GM20000 (cell line): ENCODE data around the gene SAE1.
A peak's percentile ranks its signal among the peaks of the same experiment; 100 is the strongest.
"Not testable (repeated sequence)": the region's sequence is repeated elsewhere in the genome, so short reads cannot be mapped to it uniquely, and the experiment has no call there.

Experiments used
- DNase-seq: peaks from one replicate; pipeline ENCODE4 v3.0.0; 2012; ENCODE audit warnings: low spot score
- TF ChIP-seq, protein P1 (sequence below): IDR thresholded peaks from 2 replicates; pipeline ENCODE4 v1.5.1; 2012; ENCODE audit warnings: mild to moderate bottlenecking, control low read depth; ENCODE audit errors: extremely low read depth, missing control alignments

The SAE1 gene

DNA sequence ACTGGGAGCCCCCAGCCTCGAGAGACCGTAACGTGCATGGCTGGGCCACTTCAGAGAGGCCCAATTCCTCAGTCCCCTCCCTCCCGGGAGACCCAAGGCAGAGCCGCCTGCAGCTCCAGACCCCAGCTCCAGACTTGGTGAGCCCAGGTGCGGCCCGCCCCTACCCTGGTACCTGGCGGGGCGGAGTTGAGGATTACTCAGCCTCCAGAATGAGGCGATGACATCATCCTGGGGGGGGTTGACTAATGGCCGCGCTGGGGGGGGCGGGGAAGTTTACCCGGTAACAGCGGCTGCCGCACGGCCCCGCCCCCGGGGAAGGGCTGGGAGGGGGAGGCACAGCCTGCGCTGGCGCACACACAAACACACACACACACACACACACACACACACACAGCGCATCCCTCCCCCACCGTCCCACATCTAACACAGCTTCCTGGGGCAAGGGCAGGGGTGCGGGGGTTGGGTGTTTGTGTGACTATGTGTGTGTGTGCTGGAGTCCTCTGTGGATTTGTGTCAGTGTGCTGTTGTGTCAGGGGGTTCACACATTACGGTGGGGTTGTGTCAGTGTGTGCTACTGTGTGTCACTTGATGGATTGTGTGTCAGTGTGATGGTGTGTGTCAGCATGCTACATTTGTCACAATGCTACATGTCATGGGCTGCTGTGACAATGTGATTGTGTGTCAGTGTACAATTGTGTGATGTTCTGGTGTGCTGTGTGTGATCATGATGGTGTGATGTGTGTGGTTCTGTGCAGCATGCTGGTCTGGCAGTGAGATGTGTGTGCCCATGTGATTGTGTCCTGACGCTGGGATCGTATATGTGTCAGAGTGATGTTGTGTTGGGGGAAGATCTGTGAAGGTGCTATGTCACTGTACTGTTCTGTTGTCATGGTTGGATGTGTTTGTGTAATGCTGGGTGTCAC lies 110.6 kb downstream of the SAE1 start:
- peak; percentile 88 for DNase-seq

DNA sequence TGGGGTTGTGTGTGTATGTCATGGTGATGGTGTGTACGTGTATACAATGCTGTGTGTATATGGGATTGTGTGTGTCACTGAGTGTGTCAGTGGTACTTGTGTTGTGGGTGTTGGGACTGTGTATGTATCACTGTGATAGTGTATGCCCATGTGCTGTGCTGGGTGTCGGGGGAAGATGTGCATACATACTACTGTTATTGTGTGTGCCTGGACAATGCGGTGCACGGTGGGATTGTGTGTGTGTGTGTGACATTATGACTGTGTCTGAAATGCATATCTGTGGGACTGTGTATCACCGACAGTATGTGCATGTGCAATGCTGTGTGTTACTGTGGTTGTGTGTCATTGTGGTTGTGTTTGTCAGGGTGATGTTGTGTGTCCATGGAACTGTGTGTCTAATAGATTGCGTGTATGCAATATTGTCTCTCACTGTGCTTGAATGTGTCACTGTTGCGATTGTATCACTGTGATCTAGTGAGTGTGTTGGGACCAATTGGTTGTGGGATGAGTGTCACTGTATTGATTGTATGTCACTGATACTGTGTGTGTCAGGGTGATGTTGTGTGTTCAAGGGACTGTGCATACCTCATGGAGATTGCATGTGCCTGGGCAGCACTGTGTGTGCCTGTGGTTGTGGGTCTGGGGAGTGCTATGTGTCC lies 111.4 kb downstream of the SAE1 start:
- TF ChIP-seq, protein P1, sequence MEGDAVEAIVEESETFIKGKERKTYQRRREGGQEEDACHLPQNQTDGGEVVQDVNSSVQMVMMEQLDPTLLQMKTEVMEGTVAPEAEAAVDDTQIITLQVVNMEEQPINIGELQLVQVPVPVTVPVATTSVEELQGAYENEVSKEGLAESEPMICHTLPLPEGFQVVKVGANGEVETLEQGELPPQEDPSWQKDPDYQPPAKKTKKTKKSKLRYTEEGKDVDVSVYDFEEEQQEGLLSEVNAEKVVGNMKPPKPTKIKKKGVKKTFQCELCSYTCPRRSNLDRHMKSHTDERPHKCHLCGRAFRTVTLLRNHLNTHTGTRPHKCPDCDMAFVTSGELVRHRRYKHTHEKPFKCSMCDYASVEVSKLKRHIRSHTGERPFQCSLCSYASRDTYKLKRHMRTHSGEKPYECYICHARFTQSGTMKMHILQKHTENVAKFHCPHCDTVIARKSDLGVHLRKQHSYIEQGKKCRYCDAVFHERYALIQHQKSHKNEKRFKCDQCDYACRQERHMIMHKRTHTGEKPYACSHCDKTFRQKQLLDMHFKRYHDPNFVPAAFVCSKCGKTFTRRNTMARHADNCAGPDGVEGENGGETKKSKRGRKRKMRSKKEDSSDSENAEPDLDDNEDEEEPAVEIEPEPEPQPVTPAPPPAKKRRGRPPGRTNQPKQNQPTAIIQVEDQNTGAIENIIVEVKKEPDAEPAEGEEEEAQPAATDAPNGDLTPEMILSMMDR: no peak
- no peak for DNase-seq

More for the DNA sequence above, 110.6 kb downstream of the SAE1 start:
- TF ChIP-seq, protein P1: no peak

DNA sequence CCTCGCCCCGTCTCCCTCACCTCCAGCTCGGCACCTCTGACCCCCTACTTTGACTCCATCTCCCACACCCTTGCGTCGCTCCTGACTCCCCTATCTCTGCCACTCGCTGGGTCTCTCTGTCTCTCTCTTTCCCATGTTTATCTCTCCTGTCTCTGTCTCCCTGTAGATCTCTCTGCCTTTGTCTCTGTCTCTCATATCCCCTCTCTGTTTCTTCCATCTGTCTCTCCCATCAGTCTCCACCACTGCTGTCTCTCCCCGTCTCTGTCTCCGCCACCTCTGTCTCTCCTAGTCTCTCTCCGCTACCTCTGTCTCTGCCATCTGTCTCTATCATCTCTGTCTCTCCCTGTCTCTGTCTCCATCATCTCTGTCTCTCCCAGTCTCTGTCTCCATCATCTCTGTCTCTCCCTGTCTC lies 112.7 kb downstream of the SAE1 start:
- TF ChIP-seq, protein P1: no peak
- no peak for DNase-seq

DNA sequence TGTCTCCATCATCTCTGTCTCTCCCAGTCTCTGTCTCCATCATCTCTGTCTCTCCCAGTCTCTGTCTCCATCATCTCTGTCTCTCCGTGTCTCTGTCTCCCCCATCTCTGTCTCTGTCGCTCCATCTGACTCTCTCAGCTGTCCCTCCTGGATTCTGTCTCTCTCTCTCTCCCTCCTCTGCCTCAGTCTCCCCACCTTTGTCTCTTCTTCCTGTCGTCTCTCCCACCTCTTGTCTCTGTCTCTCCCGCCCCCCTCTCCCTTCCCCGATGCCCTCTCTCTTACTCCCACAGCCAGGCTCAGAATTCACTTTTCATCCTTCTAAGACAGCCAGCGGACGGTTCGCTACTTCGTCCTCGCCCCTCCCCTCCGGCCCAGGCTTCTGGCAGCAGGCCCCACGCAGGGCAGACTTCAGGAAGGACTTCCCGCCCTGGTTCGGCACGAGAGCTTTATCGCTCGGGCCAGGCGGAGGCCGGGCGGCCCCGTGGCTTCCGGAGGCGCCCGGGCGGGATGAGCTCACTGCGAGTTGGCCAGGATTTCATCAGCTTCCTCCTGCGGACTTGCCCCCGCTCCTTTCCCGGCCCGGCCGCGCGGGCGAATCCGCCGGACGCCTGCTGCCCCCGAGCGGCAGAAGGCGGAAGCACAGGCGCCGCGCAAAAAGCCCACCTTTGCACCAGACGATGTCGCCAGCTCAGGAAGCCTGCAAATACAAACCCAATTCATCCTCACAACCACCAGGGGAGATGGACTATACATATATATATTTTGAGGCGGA lies 113.3 kb downstream of the SAE1 start:
- TF ChIP-seq, protein P1: peak; percentile 99
- peak; percentile 91 for DNase-seq

DNA sequence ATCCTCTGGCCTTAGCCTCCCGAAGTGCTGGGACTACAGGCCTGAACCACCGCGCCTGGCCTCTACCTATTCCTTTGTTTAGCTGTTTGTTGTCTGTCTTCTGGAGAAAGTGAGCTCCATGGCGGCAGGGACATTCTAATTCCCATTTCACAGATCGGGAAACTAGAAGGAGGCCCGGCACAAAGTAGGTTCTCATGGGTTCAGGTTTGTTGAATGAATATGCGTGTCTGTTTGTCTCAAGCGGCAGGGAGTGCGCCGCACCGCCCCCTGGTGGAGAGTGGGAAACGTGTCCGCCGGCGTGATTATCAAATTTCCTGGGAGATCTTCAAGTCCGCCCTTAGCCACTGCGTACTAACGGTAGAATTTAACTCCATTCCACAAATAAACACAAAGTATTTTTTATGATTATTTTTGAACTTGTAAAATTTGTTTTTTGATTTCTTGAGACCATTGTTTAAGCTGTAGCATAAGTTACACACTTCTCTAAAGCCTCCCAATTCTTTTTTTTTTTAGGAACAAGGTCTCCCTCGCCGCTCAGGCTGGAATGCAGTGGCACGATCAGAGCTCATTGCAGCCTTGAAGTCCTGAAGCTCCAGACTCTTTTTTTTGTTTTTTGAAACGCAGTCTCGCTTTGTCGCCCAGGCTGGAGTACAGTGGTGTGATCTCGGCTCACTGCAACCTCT lies 116.8 kb downstream of the SAE1 start:
- DNase-seq: peak; percentile 72
- TF ChIP-seq, protein P1: peak; percentile 84

DNA sequence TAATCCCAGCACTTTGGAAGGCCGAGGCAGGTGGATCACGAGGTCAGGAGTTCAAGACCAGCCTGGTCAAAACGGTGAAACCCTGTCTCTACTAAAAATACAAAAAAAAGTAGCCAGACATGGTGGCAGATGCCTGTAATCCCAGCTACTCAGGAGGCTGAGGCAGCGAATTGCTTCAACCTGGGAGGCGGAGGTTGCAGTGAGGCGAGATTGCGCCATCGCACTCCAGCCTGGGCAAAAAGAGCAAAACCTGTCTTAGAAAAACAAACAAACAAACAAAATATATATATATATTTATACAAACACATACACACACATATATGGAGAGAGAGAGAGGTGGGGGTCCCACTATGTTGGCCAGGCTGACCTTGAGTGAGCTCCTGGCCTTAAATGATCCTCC lies 122.4 kb downstream of the SAE1 start:
- DNase-seq: not testable (repeated sequence)

DNA sequence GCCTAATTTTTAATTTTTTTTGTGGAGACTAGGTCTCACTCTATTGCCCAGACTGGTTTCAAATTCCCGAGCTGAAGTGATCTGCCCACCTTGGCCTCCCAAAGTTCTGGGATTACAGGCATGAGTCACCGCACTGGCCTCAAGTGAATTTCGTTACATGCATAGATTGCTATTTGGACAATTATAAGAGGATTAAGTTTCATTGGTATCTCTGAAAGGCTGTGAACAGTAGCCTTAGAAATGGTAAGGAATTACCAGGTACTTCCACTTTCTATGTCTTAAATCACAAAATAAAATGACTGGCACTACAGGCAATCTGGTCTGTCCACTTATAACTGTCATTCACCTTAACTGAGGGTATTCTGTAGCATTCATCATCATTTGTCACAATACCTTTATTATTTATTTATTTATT lies 122.8 kb downstream of the SAE1 start:
- DNase-seq: no peak

More for the DNA sequence above, 122.8 kb downstream of the SAE1 start:
- TF ChIP-seq, protein P1: no peak
